GF-D8 (cell line): ENCODE measurements around the gene TMEM187.

Experiments used
- DNase-seq: peaks from one replicate; lab custom pipeline; 2025; lab: John Stamatoyannopoulos, UW

The TMEM187 gene

GRCh38 chrX:153955228-153955732 is 17.3 kb upstream of the TMEM187 start:
- no peak for DNase-seq

GRCh38 chrX:153956044-153956907 is 16.3 kb upstream of the TMEM187 start:
- no peak for DNase-seq

- no peak for DNase-seq
These were observed 15.3 kb upstream of the TMEM187 start for GRCh38 chrX:153957224-153957623.

GRCh38 chrX:153958605-153959004 is 13.9 kb upstream of the TMEM187 start:
- DNase-seq = no peak

GRCh38 chrX:153959649-153960048 is 12.9 kb upstream of the TMEM187 start:
- no peak for DNase-seq

GRCh38 chrX:153960077-153960476 is 12.5 kb upstream of the TMEM187 start:
- no peak for DNase-seq

GRCh38 chrX:153960786-153961185 is 11.8 kb upstream of the TMEM187 start:
- no peak for DNase-seq

- DNase-seq = no peak
These were observed 11.3 kb upstream of the TMEM187 start for GRCh38 chrX:153961292-153961691.

GRCh38 chrX:153963546-153963945 is 9.0 kb upstream of the TMEM187 start:
- DNase-seq = no peak

- no peak for DNase-seq
These were observed 8.4 kb upstream of the TMEM187 start for GRCh38 chrX:153964105-153964504.

GRCh38 chrX:153965406-153965805 is 7.1 kb upstream of the TMEM187 start:
- DNase-seq = no peak

- no peak for DNase-seq
These were observed 6.3 kb upstream of the TMEM187 start for GRCh38 chrX:153966283-153966688.

- DNase-seq = no peak
These were observed 5.6 kb upstream of the TMEM187 start for GRCh38 chrX:153966841-153967535.

GRCh38 chrX:153967536-153968224 is 4.9 kb upstream of the TMEM187 start:
- DNase-seq = peak; percentile 6

- no peak for DNase-seq
These were observed 4.3 kb upstream of the TMEM187 start for GRCh38 chrX:153968255-153968654.

- peak; percentile 30 for DNase-seq
These were observed 3.8 kb upstream of the TMEM187 start for GRCh38 chrX:153968754-153969124.

GRCh38 chrX:153969125-153969903 is 3.2 kb upstream of the TMEM187 start:
- DNase-seq = no peak

- DNase-seq = no peak
These were observed 2.6 kb upstream of the TMEM187 start for GRCh38 chrX:153969904-153970356.

- peak; percentile 51 for DNase-seq
These were observed 2.0 kb upstream of the TMEM187 start for GRCh38 chrX:153970357-153971123.

GRCh38 chrX:153971124-153971449 is 1.5 kb upstream of the TMEM187 start:
- peak; percentile 49 for DNase-seq
